GM23338 (cell line): Measurements from ENCODE around the gene ACBD4.

Experiments used
- CREB1 ChIP-seq: fragments of 250-450 bp; sonication (Bioruptor Pico); IDR thresholded peaks from 2 replicates; pipeline ENCODE4 v1.5.0; 2020; ENCODE audit warnings: low read depth, mild to moderate bottlenecking, moderate library complexity
- EZH2 ChIP-seq: fragments of 200-600 bp; sonication (generic); IDR thresholded peaks from one replicate; pipeline ENCODE4 v1.8.0; 2017; ENCODE audit warnings: antibody characterized with exemption, mild to moderate bottlenecking, low read depth; ENCODE audit not compliant: unreplicated experiment
- EZH2phosphoT487 ChIP-seq: fragments of 200-600 bp; sonication (generic); IDR thresholded peaks from one replicate; pipeline ENCODE4 v1.8.1; 2018; ENCODE audit warnings: antibody characterized with exemption; ENCODE audit not compliant: unreplicated experiment
- JUNB ChIP-seq: IDR thresholded peaks from one replicate; pipeline ENCODE4 v1.6.1; 2016; ENCODE audit warnings: antibody characterized with exemption; ENCODE audit not compliant: unreplicated experiment
- NANOG ChIP-seq: IDR thresholded peaks from 2 replicates; pipeline ENCODE4 v1.6.1; 2016; ENCODE audit warnings: antibody characterized with exemption, borderline replicate concordance
- POLR2AphosphoS5 ChIP-seq: IDR thresholded peaks from 2 replicates; pipeline ENCODE4 v1.6.1; 2016; ENCODE audit warnings: antibody characterized with exemption, low read depth
- STAT1 ChIP-seq: IDR thresholded peaks from one replicate; pipeline ENCODE4 v1.6.1; 2016; ENCODE audit warnings: antibody characterized with exemption; ENCODE audit not compliant: unreplicated experiment
- ZNF114 ChIP-seq: fragments of 250-450 bp; sonication (Bioruptor Pico); IDR thresholded peaks from 2 replicates; pipeline ENCODE4 v1.5.0; 2020; ENCODE audit warnings: mild to moderate bottlenecking, moderate library complexity
- ZNF331 ChIP-seq: fragments of 250-450 bp; sonication (Bioruptor Pico); IDR thresholded peaks from 2 replicates; pipeline ENCODE4 v1.5.0; 2020; ENCODE audit warnings: low read depth, mild to moderate bottlenecking, moderate library complexity
- TF ChIP-seq, protein P1 (sequence below), 2 experiments: fragments of 200-600 bp in 1 of 2; sonication (generic) in 1 of 2; conservative IDR thresholded peaks; 2 replicates each; pipeline versions ENCODE4 v1.5.1 to v1.6.1; 2016 to 2017; ENCODE audit warnings: antibody characterized with exemption in 2 of 2, low read depth in 2 of 2, mild to moderate bottlenecking in 2 of 2, moderate library complexity in 1 of 2
- TF ChIP-seq, protein P2 (sequence below): IDR thresholded peaks from one replicate; pipeline ENCODE4 v1.6.1; 2018; ENCODE audit warnings: antibody characterized with exemption; ENCODE audit not compliant: unreplicated experiment
- TF ChIP-seq, protein P3 (sequence below): IDR thresholded peaks from 2 replicates; pipeline ENCODE4 v1.6.1; 2016; ENCODE audit warnings: antibody characterized with exemption

DNA sequence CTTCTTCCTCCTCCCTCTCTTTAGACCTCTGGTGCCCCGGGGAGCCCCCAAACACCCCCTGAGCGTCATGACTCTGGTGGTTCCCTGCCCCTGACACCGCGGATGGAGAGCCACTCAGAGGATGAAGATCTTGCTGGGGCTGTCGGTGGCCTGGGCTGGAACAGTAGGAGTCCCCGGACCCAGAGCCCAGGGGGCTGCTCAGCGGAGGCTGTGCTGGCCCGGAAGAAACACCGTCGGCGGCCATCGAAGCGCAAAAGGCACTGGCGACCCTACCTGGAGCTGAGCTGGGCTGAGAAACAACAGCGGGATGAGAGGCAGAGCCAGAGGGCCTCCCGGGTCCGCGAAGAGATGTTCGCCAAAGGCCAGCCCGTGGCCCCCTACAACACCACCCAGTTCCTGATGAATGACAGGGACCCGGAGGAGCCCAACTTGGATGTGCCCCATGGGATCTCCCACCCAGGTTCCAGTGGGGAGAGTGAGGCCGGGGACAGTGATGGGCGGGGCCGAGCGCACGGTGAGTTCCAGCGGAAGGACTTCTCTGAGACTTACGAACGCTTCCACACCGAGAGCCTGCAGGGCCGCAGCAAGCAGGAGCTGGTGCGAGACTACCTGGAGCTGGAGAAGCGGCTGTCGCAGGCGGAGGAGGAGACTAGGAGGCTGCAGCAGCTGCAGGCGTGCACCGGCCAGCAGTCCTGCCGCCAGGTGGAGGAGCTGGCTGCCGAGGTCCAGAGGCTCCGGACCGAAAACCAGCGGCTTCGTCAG is 33.7 kb downstream of the ACBD4 start:
- TF ChIP-seq CREB1 (CRISPR knock-in tag) = no peak
- TF ChIP-seq EZH2 = no peak
- TF ChIP-seq STAT1 = no peak
- TF ChIP-seq, protein P1, sequence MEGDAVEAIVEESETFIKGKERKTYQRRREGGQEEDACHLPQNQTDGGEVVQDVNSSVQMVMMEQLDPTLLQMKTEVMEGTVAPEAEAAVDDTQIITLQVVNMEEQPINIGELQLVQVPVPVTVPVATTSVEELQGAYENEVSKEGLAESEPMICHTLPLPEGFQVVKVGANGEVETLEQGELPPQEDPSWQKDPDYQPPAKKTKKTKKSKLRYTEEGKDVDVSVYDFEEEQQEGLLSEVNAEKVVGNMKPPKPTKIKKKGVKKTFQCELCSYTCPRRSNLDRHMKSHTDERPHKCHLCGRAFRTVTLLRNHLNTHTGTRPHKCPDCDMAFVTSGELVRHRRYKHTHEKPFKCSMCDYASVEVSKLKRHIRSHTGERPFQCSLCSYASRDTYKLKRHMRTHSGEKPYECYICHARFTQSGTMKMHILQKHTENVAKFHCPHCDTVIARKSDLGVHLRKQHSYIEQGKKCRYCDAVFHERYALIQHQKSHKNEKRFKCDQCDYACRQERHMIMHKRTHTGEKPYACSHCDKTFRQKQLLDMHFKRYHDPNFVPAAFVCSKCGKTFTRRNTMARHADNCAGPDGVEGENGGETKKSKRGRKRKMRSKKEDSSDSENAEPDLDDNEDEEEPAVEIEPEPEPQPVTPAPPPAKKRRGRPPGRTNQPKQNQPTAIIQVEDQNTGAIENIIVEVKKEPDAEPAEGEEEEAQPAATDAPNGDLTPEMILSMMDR (conservative IDR thresholded peaks at IDR 0.05; ENCODE audit: low read depth in 2 of 2) = peak in 1 of 2 experiments; percentile 35; a peak in 2 of 4 replicates
- TF ChIP-seq, protein P2, sequence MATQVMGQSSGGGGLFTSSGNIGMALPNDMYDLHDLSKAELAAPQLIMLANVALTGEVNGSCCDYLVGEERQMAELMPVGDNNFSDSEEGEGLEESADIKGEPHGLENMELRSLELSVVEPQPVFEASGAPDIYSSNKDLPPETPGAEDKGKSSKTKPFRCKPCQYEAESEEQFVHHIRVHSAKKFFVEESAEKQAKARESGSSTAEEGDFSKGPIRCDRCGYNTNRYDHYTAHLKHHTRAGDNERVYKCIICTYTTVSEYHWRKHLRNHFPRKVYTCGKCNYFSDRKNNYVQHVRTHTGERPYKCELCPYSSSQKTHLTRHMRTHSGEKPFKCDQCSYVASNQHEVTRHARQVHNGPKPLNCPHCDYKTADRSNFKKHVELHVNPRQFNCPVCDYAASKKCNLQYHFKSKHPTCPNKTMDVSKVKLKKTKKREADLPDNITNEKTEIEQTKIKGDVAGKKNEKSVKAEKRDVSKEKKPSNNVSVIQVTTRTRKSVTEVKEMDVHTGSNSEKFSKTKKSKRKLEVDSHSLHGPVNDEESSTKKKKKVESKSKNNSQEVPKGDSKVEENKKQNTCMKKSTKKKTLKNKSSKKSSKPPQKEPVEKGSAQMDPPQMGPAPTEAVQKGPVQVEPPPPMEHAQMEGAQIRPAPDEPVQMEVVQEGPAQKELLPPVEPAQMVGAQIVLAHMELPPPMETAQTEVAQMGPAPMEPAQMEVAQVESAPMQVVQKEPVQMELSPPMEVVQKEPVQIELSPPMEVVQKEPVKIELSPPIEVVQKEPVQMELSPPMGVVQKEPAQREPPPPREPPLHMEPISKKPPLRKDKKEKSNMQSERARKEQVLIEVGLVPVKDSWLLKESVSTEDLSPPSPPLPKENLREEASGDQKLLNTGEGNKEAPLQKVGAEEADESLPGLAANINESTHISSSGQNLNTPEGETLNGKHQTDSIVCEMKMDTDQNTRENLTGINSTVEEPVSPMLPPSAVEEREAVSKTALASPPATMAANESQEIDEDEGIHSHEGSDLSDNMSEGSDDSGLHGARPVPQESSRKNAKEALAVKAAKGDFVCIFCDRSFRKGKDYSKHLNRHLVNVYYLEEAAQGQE = no peak
- TF ChIP-seq POLR2AphosphoS5 = no peak
- no peak for TF ChIP-seq ZNF331 (CRISPR knock-in tag)
- no peak for TF ChIP-seq EZH2phosphoT487
- TF ChIP-seq JUNB = no peak
- TF ChIP-seq ZNF114 (CRISPR knock-in tag) = no peak
- TF ChIP-seq, protein P3, sequence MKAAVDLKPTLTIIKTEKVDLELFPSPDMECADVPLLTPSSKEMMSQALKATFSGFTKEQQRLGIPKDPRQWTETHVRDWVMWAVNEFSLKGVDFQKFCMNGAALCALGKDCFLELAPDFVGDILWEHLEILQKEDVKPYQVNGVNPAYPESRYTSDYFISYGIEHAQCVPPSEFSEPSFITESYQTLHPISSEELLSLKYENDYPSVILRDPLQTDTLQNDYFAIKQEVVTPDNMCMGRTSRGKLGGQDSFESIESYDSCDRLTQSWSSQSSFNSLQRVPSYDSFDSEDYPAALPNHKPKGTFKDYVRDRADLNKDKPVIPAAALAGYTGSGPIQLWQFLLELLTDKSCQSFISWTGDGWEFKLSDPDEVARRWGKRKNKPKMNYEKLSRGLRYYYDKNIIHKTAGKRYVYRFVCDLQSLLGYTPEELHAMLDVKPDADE = no peak
- no peak for TF ChIP-seq NANOG
